ENCODE measurements around the gene SEMA7A. TPM values are rescaled to one million over a fixed set of nuclear protein-coding genes. Genes with fewer than 3 reads are reported as not detected.

Gene SEMA7A
- total and polyA plus RNA-seq, 9 of the 15 experiments (the other 6 are each of a cell fraction or from before 2014, with no cell fraction given) = 0.04 to 8.2 (median 5.4) TPM; not detected in 1

- Histone ChIP-seq H3K4me1 (replicated peaks in 1 of 2; ENCODE audit: control insufficient read depth in 2 of 2, insufficient read depth in 2 of 2, low read length in 2 of 2) (peaks cover 0 to 2% of the 10 kb centered on the region in 2 experiments; a peak in 2 of 5 replicates), H3K27me3 (ENCODE audit: control insufficient read depth in 2 of 2, insufficient read depth in 2 of 2, low read length in 2 of 2) (no peaks in the 10 kb centered on the region), H3K79me2 (ENCODE audit: control insufficient read depth, insufficient read depth, low read length) (no peaks in the 10 kb centered on the region), H3K36me3 (ENCODE audit: control insufficient read depth, insufficient read depth, low read length) (peaks cover 59% of the 10 kb centered on the region; the same call in 2 of the 3 replicates), H3K27ac (ENCODE audit: extremely low read depth, low read depth, low read length) (no peak overlapping the region), H3K9ac (ENCODE audit: insufficient read depth in 1 of 2, low read depth in 2 of 2, low read length in 2 of 2) (no peak overlapping the region), H4K20me1 (replicated peaks; ENCODE audit: control insufficient read depth, insufficient read depth, low read length) (no peaks in the 10 kb centered on the region), H3K9me3 (replicated peaks; ENCODE audit: control insufficient read depth, insufficient read depth, low read depth, low read length) (no peaks in the 10 kb centered on the region), H3K9me1 (ENCODE audit: control insufficient read depth, insufficient read depth, low read length) (no peaks in the 10 kb centered on the region), H3K4me3 (no peak overlapping the region), H2AFZ (ENCODE audit: low read depth, low read length) (no peak overlapping the region), H3K4me2 (ENCODE audit: insufficient read depth, low read length) (no peak overlapping the region)
- POLR2A ChIA-PET = interaction anchor here (0.7 kb wide), 1 partner anchor 117 kb away, joined by 3 read pairs; no protein-coding TSS in a partner anchor
- intact Hi-C loops (cut with micrococcal nuclease) (no loop called here), in situ Hi-C loops (cut with MboI) (loop anchor here (5.0 kb wide), 1 partner anchor 170 kb away; no protein-coding TSS in a partner anchor)
- no peak for FAIRE-seq
- WGBS (ENCODE audit: insufficient coverage, low coverage, missing lambda C conversion rate) = 68% methylated on average over 16 of the region's 16 CpGs
- ATAC-seq = no peak
- peak; percentile 93 for TF ChIP-seq RFX1 (IDR thresholded peaks at IDR 0.05)
- TF ChIP-seq ZFP91 (CRISPR knock-in tag; IDR thresholded peaks at IDR 0.05) = no peak
- CTCF ChIA-PET (ENCODE audit: low intra/inter-chr PET ratio) = no interaction called here
- DNase-seq (ENCODE audit: extremely low read depth in 1 of 4, low spot score in 3 of 4) = peak in 1 of 4 experiments; percentile 46
- no TSS peak for BruUV-seq (replicated peaks)
Observed at GRCh38 chr15:74451861-74452835, 18.4 kb upstream of the SEMA7A start.

Measured in K562 (cell line).